GM18519 (cell line): ENCODE measurements around the gene RSBN1L.
A peak's percentile ranks its signal among the peaks of the same experiment; 100 is the strongest.
"Not testable (repeated sequence)": the region's sequence is repeated elsewhere in the genome, so short reads cannot be mapped to it uniquely, and the experiment has no call there.

Experiments
- ATAC-seq: cut with Tn5 transposase; IDR thresholded peaks from one replicate; pipeline ENCODE4 v1.9.1; 2021; ENCODE audit warnings: mild to moderate bottlenecking, moderate library complexity; ENCODE audit not compliant: unreplicated experiment, low FRiP score

Gene RSBN1L

GRCh38 chr7:77687100-77687746 is 9.0 kb upstream of the RSBN1L start:
- no peak for ATAC-seq

DNA sequence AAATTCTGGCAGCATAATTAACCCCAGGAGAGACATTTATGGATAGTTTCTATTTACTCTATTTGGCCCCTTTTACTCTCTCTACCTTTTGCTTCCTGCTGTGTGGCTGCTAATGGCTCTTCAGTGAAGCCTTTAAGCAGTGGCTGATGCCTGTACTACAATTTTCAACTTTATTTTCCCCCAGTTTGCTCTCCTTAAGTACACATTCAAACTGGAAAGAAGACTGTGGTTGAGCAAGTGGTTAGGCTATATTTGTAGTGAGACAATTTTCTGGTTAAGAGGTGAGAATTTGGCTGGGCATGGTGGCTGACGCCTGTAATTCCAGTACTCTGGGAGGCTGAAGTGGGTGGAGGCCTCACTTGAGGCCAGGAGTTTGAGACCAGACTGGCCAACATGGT is 8.5 kb upstream of the RSBN1L start:
- ATAC-seq = no peak

GRCh38 chr7:77690289-77690688 is 6.0 kb upstream of the RSBN1L start:
- no peak for ATAC-seq

DNA sequence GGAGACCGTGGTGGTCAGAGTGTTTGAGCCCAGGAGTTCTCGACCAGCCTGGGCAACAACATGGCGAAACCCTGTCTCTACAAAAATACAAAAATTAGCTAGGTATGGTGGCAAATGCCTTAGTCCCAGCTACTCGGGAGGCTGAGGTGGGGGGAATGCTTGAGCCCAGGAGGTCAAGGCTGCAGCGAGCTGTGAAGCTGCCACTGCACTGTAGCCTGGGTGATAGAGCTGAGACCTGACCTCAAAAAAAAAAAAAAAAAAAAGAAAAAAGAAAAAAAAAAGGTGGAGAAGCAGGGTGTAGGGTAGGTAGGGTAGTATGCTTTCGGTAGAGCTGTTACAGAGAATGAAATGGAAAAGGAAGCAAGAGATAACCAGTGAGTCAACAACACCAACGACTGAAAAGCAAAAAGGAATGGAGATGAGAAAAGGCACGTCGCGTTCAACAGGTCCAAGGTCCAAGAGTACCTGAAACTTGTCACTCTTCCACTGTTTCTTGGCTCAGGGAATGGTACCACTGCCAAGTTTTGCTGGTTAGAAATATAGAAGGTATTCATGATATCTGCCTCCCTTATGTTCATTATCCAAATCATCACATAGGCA is 4.3 kb upstream of the RSBN1L start:
- no peak for ATAC-seq

DNA sequence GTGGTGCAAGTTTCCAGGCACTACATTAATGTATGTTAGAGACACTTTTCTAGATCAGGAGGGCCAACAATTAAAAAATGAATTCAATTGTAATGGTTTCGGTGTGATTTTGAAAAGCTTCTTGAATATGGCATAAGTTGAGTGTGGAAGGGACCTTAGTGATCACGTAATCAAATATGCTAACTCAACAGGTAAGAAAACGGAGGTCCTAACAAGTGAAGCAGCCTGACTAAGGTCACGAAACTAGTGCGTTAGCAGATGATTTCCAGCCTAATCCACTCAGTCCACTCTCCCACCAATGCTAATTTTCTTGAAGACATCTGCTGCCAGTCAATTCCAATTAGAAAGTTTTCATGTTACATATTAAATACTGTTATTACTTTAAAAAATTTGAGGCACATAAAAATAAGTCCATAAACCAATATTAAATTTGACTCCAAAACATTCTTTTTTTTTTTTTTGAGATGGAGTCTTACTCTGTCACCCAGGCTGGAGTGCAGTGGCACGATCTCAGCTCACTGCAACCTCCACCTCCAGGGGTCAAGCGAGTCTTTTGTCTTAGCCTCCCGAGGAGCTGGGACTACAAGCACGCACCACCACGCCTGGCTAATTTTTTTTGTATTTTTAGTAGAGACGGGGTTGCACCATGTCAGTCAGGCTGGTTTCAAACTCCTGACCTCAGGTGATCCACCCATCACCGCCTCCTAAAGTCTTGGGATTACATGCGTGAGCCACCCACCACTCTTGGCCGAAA is 2.3 kb upstream of the RSBN1L start:
- no peak for ATAC-seq

DNA sequence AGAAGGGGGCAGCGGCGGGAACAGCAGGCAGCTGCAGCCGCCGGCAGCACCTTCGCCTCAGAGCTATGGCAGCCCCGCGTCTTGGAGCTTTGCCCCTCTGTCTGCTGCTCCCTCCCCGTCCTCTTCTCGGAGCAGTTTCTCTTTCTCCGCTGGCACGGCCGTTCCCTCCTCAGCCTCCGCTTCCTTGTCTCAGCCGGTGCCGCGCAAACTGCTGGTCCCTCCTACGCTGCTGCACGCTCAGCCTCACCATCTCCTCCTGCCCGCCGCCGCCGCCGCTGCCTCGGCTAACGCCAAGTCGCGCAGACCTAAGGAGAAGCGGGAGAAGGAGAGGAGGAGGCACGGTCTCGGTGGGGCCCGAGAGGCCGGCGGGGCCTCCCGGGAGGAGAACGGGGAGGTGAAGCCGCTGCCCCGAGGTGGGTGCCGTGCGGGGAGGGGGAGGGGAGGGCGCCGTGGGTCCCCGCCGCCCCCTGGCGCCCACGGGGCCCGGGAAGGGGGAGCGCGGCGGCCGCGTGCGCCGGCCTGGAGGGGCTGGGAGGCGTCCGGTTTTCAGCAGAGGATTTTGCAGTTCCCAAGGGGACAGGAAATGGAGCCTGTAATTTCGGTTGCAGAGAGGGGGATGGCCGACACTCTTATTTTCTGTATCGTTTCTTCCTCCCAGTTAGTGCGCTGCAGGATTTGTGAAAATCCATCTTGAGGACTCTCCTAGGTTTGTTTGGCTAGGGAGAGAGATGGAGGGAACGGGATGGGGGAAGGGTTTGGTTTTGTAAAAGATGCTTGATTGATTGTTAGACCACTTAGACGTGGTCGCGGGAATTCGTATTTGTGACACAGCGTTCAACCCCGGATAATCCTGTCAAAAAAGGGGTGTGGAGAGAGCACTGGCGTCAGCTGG is 630 bp downstream of the RSBN1L start:
- no peak for ATAC-seq

DNA sequence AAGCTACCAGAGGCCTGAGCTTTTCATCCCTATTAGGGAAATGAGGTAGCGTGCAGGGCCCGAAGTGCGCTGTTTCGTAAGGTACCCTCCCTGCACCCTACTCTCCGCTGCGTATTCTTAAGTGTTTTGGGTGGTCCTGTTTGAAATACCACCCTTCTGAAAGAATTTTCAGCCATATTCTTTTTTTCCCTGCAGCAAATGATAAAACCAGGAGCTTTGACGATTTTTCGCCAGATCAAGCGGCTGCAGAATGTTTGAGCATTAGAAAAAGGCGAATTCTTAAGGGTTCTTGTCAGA is 1.2 kb downstream of the RSBN1L start:
- no peak for ATAC-seq

DNA sequence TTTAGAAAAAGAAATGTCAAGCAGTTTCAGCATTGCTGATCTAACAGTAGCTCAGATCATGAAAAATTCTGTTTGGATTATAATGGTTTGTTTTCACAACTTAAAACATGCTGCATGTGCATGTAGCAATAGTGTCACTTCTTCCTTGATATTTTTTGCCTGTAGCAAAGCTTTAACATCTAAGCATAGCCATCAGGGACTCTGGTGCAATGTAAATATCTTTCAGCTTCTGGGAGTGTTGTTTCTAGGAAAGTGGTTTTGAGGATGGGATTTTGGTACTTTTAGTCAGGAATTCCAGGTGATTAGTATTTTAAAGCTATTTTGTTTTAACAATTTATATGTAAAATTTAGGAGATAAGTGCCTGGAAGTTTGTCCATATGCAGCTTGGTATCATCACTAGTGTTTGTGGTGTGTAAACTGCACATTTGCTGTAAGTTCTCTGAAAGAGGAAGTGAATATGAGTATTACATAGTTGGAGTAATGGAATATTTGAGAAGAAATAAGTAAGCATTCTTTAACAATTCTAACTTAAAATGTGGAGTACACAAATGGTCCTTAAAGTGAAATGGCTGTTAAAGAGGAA is 1.9 kb downstream of the RSBN1L start:
- no peak for ATAC-seq

DNA sequence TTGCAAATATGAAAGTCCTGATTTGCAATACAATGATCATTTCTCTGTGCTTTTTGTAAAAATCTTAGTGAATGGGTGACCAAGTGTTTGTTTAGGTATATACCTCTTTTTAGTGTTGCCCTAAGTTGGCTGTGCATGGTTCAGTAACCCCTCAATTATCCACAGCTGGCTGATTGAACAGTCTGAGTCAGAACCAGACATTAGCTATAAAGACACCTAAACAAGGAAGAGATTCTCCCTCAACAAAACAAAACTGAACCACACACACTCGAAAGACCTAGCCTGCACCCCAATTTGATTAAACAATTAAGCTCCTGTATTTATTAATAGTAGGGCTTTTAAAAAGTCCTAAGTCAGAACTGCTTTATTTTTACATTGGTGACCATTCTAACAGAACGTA is 2.8 kb downstream of the RSBN1L start:
- ATAC-seq = peak; percentile 30

- ATAC-seq = no peak
These were observed 6.3 kb downstream of the RSBN1L start for GRCh38 chr7:77702513-77702912.

GRCh38 chr7:77702968-77703472 is 6.8 kb downstream of the RSBN1L start:
- no peak for ATAC-seq

DNA sequence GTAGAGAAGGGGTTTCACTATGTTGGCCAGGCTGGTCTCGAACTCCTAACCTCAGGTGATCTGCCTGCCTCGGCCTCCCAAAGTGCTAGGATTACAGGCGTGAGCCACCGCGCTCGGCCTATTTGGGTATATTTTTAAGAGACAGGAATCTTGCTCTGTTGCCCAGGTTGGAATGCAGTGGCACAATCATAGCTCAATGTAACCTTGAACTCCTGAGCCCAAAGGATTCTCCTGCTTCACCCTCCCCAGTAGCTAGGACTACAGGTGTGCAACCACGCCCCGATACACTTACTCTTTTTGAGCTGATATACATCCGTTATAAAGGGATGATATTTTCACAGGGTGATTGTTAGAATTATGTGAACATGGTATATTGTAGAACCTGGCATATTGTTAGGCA is 7.4 kb downstream of the RSBN1L start:
- ATAC-seq = not testable (repeated sequence)

DNA sequence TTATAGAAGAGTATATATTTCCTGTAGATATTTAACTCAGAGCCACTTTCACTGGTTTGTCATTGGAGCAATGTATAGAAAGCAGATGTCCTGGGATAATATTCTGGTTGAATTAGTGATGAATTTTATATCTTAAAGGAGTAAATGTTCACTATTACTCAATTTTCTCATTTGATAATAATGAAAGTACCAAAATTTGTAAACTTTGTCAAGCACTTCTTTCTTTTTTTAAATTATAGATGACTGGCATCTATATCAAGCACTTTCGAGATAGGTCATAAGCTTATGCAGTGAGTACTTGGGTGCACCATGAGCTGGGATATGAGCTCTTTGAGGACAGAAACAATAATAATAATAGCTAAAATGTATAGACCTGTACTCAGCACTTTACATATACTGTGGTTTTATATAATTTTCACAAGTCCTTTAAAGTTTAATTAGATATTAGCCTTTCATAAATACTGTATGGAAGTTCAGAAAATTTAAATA is 11.3 kb downstream of the RSBN1L start:
- ATAC-seq = no peak

DNA sequence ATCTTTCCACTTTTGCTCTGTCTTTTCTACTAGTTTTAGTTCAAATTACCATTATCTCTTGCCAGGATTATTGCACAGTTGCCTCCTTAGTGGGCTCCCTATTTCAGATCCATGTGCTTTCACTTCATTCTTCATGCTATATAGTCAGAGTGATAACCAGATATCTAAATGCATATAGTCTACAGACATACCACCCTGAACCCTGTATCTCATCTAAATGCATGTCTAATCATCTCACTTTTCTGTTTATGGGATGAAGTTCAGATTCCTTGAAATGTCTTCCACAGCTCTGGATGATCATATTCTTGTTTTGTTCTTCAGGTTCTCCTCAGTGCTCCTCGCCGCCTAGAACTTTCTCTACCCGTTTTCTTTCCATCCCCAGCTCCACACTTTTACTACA is 13.8 kb downstream of the RSBN1L start:
- no peak for ATAC-seq

- no peak for ATAC-seq
These were observed 14.6 kb downstream of the RSBN1L start for GRCh38 chr7:77710861-77711260.

DNA sequence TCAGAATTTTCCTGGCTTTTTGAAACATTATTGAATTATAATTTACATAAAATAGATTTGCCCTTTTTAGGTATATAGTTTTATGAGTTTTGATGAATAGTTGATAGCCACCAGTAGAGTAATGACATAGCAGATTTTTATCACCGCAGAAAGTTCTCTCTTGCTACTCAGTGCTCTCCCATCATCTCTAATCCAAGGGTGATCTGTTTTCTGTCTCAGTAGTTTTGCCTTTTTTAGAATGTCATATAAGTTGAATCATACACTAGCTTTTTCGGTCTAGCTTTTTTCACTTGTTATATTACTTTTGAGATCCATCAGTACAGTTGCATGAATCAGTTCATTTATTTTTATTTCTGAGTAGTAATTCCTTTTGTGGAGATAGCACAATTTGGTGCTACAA is 17.9 kb downstream of the RSBN1L start:
- ATAC-seq = no peak

- ATAC-seq = not testable (repeated sequence)
These were observed 18.7 kb downstream of the RSBN1L start for GRCh38 chr7:77714931-77715330.

DNA sequence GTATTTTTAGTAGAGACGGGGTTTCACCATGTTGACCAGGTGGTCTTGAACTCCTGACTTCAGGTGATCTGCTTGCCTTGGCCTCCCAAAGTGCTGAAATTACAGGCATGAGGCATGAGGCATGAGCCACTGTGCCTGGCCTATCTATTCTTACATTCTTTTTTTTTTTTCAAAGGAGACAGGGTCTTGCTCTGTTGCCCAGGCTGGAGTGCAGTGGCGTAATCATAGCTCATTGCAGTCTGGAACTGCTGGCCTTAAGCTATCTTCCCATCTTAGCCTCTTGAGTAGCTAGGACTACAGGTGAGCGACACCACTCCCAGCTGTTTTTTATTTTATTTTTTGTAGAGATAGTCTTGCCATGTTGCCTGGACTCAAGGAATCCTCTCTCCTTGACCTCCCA is 20.5 kb downstream of the RSBN1L start:
- ATAC-seq = no peak

DNA sequence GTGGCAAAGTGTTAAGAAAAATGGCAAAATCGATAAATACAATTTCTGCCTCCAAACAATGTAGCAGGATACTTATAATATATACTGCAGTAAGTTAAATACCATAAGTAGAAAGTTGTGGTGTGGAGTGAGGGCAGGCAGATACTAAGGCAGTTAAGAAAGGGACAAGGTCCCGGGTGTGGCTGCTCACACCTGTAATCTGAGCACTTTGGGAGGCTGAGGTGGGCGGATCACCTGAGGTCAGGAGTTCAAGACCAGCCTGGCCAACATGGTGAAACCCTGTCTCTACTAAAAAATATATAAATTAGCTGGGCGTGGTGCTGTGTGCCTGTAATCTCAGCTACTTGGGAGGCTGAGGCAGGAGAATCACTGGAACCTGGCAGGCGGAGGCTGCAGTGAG is 21.3 kb downstream of the RSBN1L start:
- not testable (repeated sequence) for ATAC-seq

DNA sequence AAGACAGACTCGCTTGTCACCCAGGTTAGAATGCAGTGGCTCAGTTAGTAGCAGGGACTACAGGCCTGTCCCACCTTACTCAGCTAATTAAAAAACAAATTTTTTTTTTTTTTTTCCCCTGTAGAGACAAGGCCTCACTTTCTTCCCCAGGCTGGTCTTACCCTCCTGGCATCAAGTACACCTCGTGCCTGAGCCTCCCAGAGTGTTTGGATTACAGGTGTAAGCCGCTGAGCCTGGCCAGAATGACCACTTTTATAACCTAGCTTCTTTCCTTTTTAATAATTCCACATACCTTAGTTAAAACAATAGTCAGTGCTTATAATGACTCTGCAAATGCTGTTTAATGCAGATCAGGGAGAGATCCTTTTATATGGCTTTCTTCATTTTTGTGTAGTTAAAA is 31.3 kb downstream of the RSBN1L start:
- ATAC-seq = no peak
